ES-I3 (cell line): ENCODE data around the gene PAF1.

Experiments used
- H3K36me3 ChIP-seq: 2 replicates; pipeline ENCODE4 v1.6.1; 2013; ENCODE audit warnings: mild to moderate bottlenecking, low read length, control low read depth, moderate library complexity; ENCODE audit not compliant: insufficient read depth
- H3K4me1 ChIP-seq: 2 replicates; pipeline ENCODE4 v1.6.1; 2013; ENCODE audit warnings: mild to moderate bottlenecking, control low read depth, low read length; ENCODE audit not compliant: insufficient read depth
- H3K9ac ChIP-seq: 2 replicates; pipeline ENCODE4 v1.6.1; 2013; ENCODE audit warnings: low read depth, mild to moderate bottlenecking, low read length, moderate library complexity
- H3K9me3 ChIP-seq: 2 replicates; pipeline ENCODE4 v1.6.1; 2013; ENCODE audit warnings: mild to moderate bottlenecking, low read length, moderate library complexity; ENCODE audit not compliant: control insufficient read depth, insufficient read depth

PAF1 gene

GRCh38 chr19:39390751-39391437 is at the start of gene PAF1, which contains the start of gene MED29:
PAF1 (minus strand) TSS chr19:39391106; CDS start chr19:39390864, 242 bp downstream.
MED29 (plus strand) TSS chr19:39391378; CDS start chr19:39391423, 45 bp downstream.
- H3K36me3 ChIP-seq = peaks cover 14% of the 10 kb centered on the region
- H3K9ac ChIP-seq = peak within 1 kb of the TSS; percentile 87
- H3K4me1 ChIP-seq = no peaks in the 10 kb centered on the region; the same call in 1 of the 2 replicates
- H3K9me3 ChIP-seq = no peaks in the 10 kb centered on the region

DNA sequence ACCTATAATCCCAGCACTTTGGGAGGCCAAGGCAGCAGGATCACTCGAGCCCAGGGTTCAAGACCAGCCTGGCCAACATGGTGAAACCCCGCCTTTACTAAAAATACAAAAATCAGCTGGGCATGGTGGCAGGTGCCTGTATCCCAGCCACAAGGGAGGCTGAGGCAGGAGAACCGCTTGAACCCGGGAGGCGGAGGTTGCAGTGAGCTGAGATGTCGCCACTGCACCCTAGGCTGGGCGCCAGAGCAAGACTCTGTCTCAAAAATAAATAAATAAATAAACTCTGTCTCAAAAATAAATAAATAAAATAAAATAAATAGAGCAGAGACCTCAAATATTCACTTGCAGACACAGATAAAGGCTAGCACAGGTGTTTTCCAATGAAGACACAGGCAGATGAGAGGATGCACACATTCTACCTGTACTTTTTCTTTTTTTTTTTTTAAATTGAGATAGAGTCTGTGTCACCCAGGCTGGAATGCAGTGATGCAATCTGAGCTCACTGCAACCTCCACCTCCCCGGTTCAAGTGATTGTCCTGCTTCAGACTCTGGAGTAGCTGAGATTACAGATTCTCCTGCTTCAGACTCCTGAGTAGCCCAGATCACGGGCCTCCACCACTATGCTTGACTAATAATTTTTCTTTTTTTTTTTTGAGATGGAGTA is 47.5 kb upstream of the PAF1 start:
- Histone ChIP-seq H3K4me1 (peaks cover 14% of the 10 kb centered on the region; the same call in 1 of the 2 replicates), H3K9ac (no peak overlapping the region), H3K36me3 (peaks cover 14% of the 10 kb centered on the region), H3K9me3 (no peaks in the 10 kb centered on the region)

- Histone ChIP-seq H3K9me3 (no peaks in the 10 kb centered on the region), H3K36me3 (peaks cover 21% of the 10 kb centered on the region), H3K9ac (peak overlapping the region; percentile 97), H3K4me1 (peaks cover 14% of the 10 kb centered on the region; the same call in 1 of the 2 replicates)
Observed at GRCh38 chr19:39436350-39436716, 45.4 kb upstream of the PAF1 start.

- H3K9ac ChIP-seq = peak within 1 kb of the TSS; percentile 97
- peaks cover 21% of the 10 kb centered on the region for H3K36me3 ChIP-seq
- H3K4me1 ChIP-seq = peaks cover 18% of the 10 kb centered on the region; the same call in 1 of the 2 replicates
- no peaks in the 10 kb centered on the region for H3K9me3 ChIP-seq
Observed at GRCh38 chr19:39435499-39436349, 44.8 kb upstream of the PAF1 start, which contains the start of gene RPS16. RPS16 (minus strand) TSS chr19:39435949; CDS start chr19:39435895, 54 bp downstream.

- Histone ChIP-seq H3K4me1 (peaks cover 13% of the 10 kb centered on the region; the same call in 1 of the 2 replicates), H3K9ac (peak overlapping the region; percentile 97), H3K9me3 (no peaks in the 10 kb centered on the region), H3K36me3 (peaks cover 21% of the 10 kb centered on the region)
Observed at GRCh38 chr19:39434123-39435076, 43.5 kb upstream of the PAF1 start.

GRCh38 chr19:39433480-39434079 is 42.7 kb upstream of the PAF1 start:
- H3K9ac ChIP-seq = no peak overlapping the region
- peaks cover 21% of the 10 kb centered on the region for H3K36me3 ChIP-seq
- no peaks in the 10 kb centered on the region for H3K9me3 ChIP-seq
- peaks cover 17% of the 10 kb centered on the region; the same call in 1 of the 2 replicates for H3K4me1 ChIP-seq

GRCh38 chr19:39432677-39433025 is 41.7 kb upstream of the PAF1 start:
- H3K36me3 ChIP-seq = peaks cover 21% of the 10 kb centered on the region
- H3K4me1 ChIP-seq = peaks cover 13% of the 10 kb centered on the region; the same call in 1 of the 2 replicates
- no peak overlapping the region for H3K9ac ChIP-seq
- no peaks in the 10 kb centered on the region for H3K9me3 ChIP-seq

DNA sequence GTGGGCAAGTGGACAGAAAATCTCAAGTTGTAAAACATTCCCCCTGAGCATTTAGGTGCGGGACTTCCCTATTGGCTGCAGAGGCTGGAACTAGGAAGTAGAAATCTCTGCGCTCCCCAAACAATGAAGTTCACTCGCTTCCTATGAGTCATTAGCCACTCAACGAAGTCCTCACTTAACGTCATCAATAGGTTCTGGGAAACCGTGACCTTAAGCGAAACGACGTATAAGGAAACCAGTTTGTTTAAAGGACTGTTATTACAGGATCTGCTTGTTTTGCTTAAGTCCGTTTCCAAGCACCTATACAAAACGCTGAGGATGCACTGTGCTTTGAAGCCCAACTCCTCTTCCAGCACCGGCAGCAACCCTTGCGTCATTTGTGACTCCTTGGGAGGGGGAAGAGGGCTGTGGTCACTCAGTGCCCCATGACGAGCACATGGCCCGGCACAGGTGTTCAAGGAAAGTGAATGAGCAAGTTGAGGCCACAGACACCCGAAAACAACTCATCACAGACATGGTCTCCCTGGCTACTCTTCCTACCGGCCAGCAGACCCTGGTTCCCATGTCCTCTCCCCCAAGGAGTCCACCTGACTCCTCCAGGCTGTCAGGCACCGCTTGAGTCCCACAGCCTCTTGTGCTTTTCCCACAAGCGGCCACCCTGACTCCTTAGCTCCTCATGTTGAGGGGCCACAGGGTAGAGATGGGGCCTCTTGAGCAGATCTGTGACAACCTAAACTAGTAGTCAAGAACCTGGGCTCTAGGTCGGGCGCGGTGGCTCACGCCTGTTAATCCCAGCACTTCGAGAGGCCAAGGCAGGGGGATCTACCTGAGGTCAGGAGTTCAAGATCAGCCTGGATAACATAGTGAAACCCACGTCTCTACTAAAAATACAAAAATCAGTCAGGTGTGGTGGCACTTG is 40.0 kb upstream of the PAF1 start:
- Histone ChIP-seq H3K4me1 (peaks cover 15% of the 10 kb centered on the region; the same call in 1 of the 2 replicates), H3K9me3 (no peaks in the 10 kb centered on the region), H3K9ac (peak overlapping the region; percentile 31; the same call in 1 of the 2 replicates), H3K36me3 (peaks cover 21% of the 10 kb centered on the region)

DNA sequence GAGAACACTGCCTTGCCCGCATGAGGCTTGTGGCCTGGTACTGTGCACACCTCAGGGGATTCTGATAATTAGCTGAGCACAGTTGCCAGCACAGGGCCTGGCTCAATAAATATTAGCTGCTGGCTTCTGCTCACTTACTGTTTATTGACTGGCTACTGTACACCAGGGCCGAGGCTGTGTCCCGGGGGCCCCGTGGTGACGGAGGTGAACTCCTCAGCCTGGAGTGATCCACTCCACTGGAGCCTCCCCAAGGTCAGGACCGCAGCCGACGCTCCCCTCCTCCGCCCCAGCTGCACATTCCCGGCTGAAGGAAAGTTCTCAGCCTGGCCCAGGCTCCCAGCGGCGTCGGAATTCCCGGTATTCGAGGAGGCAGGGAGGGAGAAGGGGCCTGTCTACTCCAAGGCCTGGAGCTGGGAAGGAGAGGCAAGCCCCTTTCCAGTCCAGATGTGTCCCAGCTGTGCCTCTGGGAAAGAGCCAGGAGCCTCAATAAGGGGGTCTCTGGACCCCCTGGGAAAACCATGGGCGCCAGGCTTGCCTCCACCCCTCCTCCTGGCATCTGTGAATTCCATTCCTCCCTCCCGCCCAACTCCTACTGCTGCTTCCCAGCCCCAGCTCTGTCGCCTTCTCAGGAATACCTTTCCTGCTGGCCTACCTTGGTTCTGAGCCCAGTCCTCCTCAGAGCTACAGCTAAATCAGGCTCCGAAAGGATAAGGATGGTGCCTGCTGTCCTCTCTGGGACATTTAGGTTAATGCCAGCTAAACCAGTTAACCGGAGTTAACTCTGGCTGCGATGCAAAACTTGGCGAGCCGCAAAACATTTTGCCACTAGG is 37.6 kb upstream of the PAF1 start:
- H3K36me3 ChIP-seq = peaks cover 8% of the 10 kb centered on the region
- H3K4me1 ChIP-seq = peaks cover 15% of the 10 kb centered on the region; the same call in 1 of the 2 replicates
- H3K9me3 ChIP-seq = no peaks in the 10 kb centered on the region
- H3K9ac ChIP-seq = peak overlapping the region; percentile 37; the same call in 1 of the 2 replicates

DNA sequence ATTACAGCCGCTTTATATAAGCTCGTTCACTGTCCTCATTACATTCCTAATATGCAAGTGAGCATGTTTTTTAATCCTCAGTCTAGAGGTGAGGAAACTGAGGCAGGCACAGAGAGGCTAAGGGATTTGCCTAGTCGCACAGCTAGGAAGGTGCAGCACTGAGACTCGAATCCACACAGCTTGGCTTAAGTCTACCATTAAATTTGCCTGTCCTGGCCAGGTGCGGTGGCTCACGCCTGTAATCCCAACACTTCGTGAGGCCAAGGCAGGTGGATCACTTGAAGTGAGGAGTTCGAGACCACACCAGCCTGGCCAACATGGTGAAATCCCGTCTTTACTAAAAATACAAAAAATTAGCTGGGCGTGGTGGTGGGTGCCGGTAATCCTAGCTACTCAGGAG is 36.8 kb upstream of the PAF1 start:
- no peak overlapping the region for H3K9ac ChIP-seq
- peaks cover 15% of the 10 kb centered on the region; the same call in 1 of the 2 replicates for H3K4me1 ChIP-seq
- no peaks in the 10 kb centered on the region for H3K9me3 ChIP-seq
- H3K36me3 ChIP-seq = peaks cover under 1% of the 10 kb centered on the region

- Histone ChIP-seq H3K9ac (no peak overlapping the region), H3K4me1 (peaks cover 13% of the 10 kb centered on the region; the same call in 1 of the 2 replicates), H3K36me3 (peaks cover 4% of the 10 kb centered on the region), H3K9me3 (no peaks in the 10 kb centered on the region)
Observed at GRCh38 chr19:39426170-39426569, 35.3 kb upstream of the PAF1 start.
